ENCODE results near the gene CDH16. TPM values are rescaled to one million over a fixed set of nuclear protein-coding genes. Genes with fewer than 3 reads are reported as not detected.
A peak's percentile ranks its signal among the peaks of the same experiment; 100 is the strongest.

The CDH16 gene
- total and polyA plus RNA-seq, 2 of the 13 experiments (the other 11 are each of a cell fraction or from before 2014, with no cell fraction given): 2.7 to 3.9 TPM

- TF ChIP-seq ZSCAN5A (CRISPR knock-in tag; IDR thresholded peaks at IDR 0.05; ENCODE audit: borderline replicate concordance): peak; percentile 80; the same call in 1 of the 2 replicates
- TF ChIP-seq KAT2B (IDR thresholded peaks at IDR 0.05; ENCODE audit: borderline replicate concordance, low read depth, low read length): no peak
- no peak for TF ChIP-seq HCFC1 (IDR thresholded peaks at IDR 0.05; ENCODE audit: low read depth, low read length)
- TF ChIP-seq HNRNPL (IDR thresholded peaks at IDR 0.05; ENCODE audit: low read depth, low read length): peak; percentile 86; the same call in 1 of the 2 replicates
- TF ChIP-seq ZNF574 (CRISPR knock-in tag; IDR thresholded peaks at IDR 0.05): peak; percentile 78; the same call in 1 of the 2 replicates
- TF ChIP-seq MEIS1 (CRISPR knock-in tag; IDR thresholded peaks at IDR 0.05; ENCODE audit: borderline replicate concordance): peak; percentile 83; the same call in 1 of the 2 replicates
- TF ChIP-seq ZNF12 (CRISPR knock-in tag; IDR thresholded peaks at IDR 0.05): 0 out of 2 replicates have a peak, but pooled peaks have one; percentile 5
- TF ChIP-seq ZNF570 (CRISPR knock-in tag; IDR thresholded peaks at IDR 0.05; ENCODE audit: borderline replicate concordance): 0 out of 2 replicates have a peak, but pooled peaks have one; percentile 71
- peak; percentile 98 for TF ChIP-seq ZFX (CRISPR knock-in tag; IDR thresholded peaks at IDR 0.05; ENCODE audit: low read depth)
- no peak; the same call in 1 of the 2 replicates for TF ChIP-seq SIN3A (IDR thresholded peaks at IDR 0.05; ENCODE audit: borderline replicate concordance, low read depth, low read length)
- TF ChIP-seq HMG20B (CRISPR knock-in tag; conservative IDR thresholded peaks at IDR 0.05): 0 out of 2 replicates have a peak, but pooled peaks have one; percentile 24
- TF ChIP-seq ZNF549 (CRISPR knock-in tag; IDR thresholded peaks at IDR 0.05): peak; percentile 11; the same call in 1 of the 2 replicates
- peak; percentile 100 for TF ChIP-seq KLF11 (CRISPR knock-in tag; IDR thresholded peaks at IDR 0.05)
- peak; percentile 97 for TF ChIP-seq PBX3 (CRISPR knock-in tag; IDR thresholded peaks at IDR 0.05; ENCODE audit: borderline replicate concordance)
- TF ChIP-seq ETV5 (CRISPR knock-in tag; IDR thresholded peaks at IDR 0.05; ENCODE audit: borderline replicate concordance): peak; percentile 78
- peak; percentile 7; the same call in 1 of the 2 replicates for TF ChIP-seq U2AF2 (IDR thresholded peaks at IDR 0.05; ENCODE audit: low read depth, low read length)
- peak; percentile 83; the same call in 1 of the 2 replicates for TF ChIP-seq THAP7 (CRISPR knock-in tag; IDR thresholded peaks at IDR 0.05)
- TF ChIP-seq PHF20 (CRISPR knock-in tag; IDR thresholded peaks at IDR 0.05): no peak
- peak; percentile 71 for TF ChIP-seq NFKBIZ (CRISPR knock-in tag; IDR thresholded peaks at IDR 0.05)
- TF ChIP-seq MYPOP (CRISPR knock-in tag; IDR thresholded peaks at IDR 0.05): peak; percentile 90
- peak; percentile 70 for TF ChIP-seq HOXA3 (CRISPR knock-in tag; IDR thresholded peaks at IDR 0.05)
- TF ChIP-seq SOX5 (CRISPR knock-in tag; IDR thresholded peaks at IDR 0.05; ENCODE audit: borderline replicate concordance): no peak
- TF ChIP-seq PAWR (CRISPR knock-in tag; IDR thresholded peaks at IDR 0.05; ENCODE audit: borderline replicate concordance): no peak
Measured at GRCh38 chr16:66880288-66881013, 38.2 kb downstream of the CDH16 start, which contains the start of gene PDP2 (continued).

Data from HepG2 (cell line).